Right atrium auricular region (tissue), 2 donors: ENCODE measurements around the gene MAGI1. TPM values are rescaled to one million over a fixed set of nuclear protein-coding genes. Genes with fewer than 3 reads are reported as not detected.
A peak's percentile ranks its signal among the peaks of the same experiment; 100 is the strongest.

Source experiments
- DNase-seq: peaks from one replicate; pipeline ENCODE4 v3.0.0-alpha.2; 2019; ENCODE audit warnings: low spot score
- H3K27ac ChIP-seq, 2 donors: fragments of 200-600 bp; sonication (generic); 1 replicate in 1 of 2; 2 replicates in 1 of 2; pipeline ENCODE4 v1.5.1; 2016 to 2019
- H3K27me3 ChIP-seq, 2 donors: fragments of 200-600 bp; sonication (generic); one replicate each; pipeline versions ENCODE4 v1.5.1 to v1.6.0; 2017 to 2019
- H3K36me3 ChIP-seq: fragments of 200-600 bp; sonication (generic); one replicate; pipeline ENCODE4 v1.5.1; 2016
- H3K4me1 ChIP-seq, 2 donors: fragments of 200-600 bp; sonication (generic); one replicate each; pipeline versions ENCODE4 v1.5.1 to v1.6.0; 2017 to 2019
- H3K4me3 ChIP-seq, 2 donors: fragments of 200-600 bp; sonication (generic); 1 replicate in 1 of 2; 2 replicates in 1 of 2; pipeline ENCODE4 v1.5.1; 2017 to 2019; ENCODE audit warnings: mild to moderate bottlenecking in 1 of 2, moderate library complexity in 1 of 2
- H3K9me3 ChIP-seq, 2 donors: fragments of 200-600 bp; sonication (generic); one replicate each; pipeline ENCODE4 v1.5.1; 2019
- total RNA-seq, 2 donors: library from RNA; depleted of rRNA; stranded (reverse); fragments of >200 nt; gene quantifications; one replicate each; pipeline ENCODE4 v1.1.0, GENCODE V29; 2016
- TF ChIP-seq, protein P1 (sequence below), 2 donors: fragments of 200-600 bp; sonication (generic); IDR thresholded peaks; one replicate each; pipeline ENCODE4 v1.5.1; 2019; ENCODE audit warnings: antibody characterized with exemption in 2 of 2

Gene MAGI1
- total RNA-seq, 2 donors from 2014 or later = 28.5 to 34.8 TPM

- no peak for DNase-seq
- Histone ChIP-seq H3K4me3 (no peak overlapping the region), H3K4me1 (peaks cover 0 to 12% of the 10 kb centered on the region in 2 donors), H3K27me3 (no peaks in the 10 kb centered on the region), H3K36me3 (no peaks in the 10 kb centered on the region), H3K9me3 (no peaks in the 10 kb centered on the region), H3K27ac (no peak overlapping the region)
- TF ChIP-seq, protein P1, sequence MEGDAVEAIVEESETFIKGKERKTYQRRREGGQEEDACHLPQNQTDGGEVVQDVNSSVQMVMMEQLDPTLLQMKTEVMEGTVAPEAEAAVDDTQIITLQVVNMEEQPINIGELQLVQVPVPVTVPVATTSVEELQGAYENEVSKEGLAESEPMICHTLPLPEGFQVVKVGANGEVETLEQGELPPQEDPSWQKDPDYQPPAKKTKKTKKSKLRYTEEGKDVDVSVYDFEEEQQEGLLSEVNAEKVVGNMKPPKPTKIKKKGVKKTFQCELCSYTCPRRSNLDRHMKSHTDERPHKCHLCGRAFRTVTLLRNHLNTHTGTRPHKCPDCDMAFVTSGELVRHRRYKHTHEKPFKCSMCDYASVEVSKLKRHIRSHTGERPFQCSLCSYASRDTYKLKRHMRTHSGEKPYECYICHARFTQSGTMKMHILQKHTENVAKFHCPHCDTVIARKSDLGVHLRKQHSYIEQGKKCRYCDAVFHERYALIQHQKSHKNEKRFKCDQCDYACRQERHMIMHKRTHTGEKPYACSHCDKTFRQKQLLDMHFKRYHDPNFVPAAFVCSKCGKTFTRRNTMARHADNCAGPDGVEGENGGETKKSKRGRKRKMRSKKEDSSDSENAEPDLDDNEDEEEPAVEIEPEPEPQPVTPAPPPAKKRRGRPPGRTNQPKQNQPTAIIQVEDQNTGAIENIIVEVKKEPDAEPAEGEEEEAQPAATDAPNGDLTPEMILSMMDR (IDR thresholded peaks at IDR 0.05) = no peak
Observed at GRCh38 chr3:65734792-65735191, 303.9 kb downstream of the MAGI1 start.

- H3K36me3 ChIP-seq = no peaks in the 10 kb centered on the region
- TF ChIP-seq, protein P1 (IDR thresholded peaks at IDR 0.05) = no peak
- H3K4me1 ChIP-seq = peaks cover 0 to 12% of the 10 kb centered on the region in 2 donors
- H3K27ac ChIP-seq = no peak overlapping the region
- no peaks in the 10 kb centered on the region for H3K9me3 ChIP-seq
- no peak overlapping the region for H3K4me3 ChIP-seq
- no peak for DNase-seq
- H3K27me3 ChIP-seq = no peaks in the 10 kb centered on the region
Observed at GRCh38 chr3:65734382-65734781, 304.3 kb downstream of the MAGI1 start.

DNA sequence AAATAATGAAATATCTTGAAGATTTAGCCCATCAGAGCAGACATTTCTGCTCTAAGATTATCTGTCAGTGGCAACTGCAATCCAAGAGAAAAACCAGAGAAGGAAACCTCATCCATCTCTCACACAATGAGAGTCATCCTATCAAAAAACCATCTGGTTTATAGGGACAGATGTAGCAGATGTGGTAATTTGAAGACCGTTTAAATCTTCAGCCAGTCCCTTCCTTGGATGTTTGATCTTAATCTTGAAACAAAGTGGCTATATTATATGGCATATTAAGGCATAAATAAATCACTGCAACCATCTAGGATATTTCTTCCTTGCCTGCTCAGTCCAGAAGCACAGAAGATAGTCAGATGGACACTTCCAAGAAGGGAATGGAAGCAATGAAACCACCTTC, 305.3 kb downstream of the MAGI1 start:
- no peak overlapping the region for H3K27ac ChIP-seq
- H3K36me3 ChIP-seq = no peaks in the 10 kb centered on the region
- no peak overlapping the region for H3K4me3 ChIP-seq
- no peaks in the 10 kb centered on the region for H3K27me3 ChIP-seq
- peaks cover 0 to 20% of the 10 kb centered on the region in 2 donors for H3K4me1 ChIP-seq
- H3K9me3 ChIP-seq = no peaks in the 10 kb centered on the region
- TF ChIP-seq, protein P1 (IDR thresholded peaks at IDR 0.05) = no peak
- no peak for DNase-seq

- TF ChIP-seq, protein P1 (IDR thresholded peaks at IDR 0.05) = peak; percentile 54 to 88
- H3K4me1 ChIP-seq = peaks cover 0 to 27% of the 10 kb centered on the region in 2 donors
- no peaks in the 10 kb centered on the region for H3K9me3 ChIP-seq
- DNase-seq = no peak
- H3K27ac ChIP-seq = no peak overlapping the region
- H3K27me3 ChIP-seq = no peaks in the 10 kb centered on the region
- no peak overlapping the region for H3K4me3 ChIP-seq
- H3K36me3 ChIP-seq = no peaks in the 10 kb centered on the region
Observed at GRCh38 chr3:65732051-65732935, 306.4 kb downstream of the MAGI1 start.

DNA sequence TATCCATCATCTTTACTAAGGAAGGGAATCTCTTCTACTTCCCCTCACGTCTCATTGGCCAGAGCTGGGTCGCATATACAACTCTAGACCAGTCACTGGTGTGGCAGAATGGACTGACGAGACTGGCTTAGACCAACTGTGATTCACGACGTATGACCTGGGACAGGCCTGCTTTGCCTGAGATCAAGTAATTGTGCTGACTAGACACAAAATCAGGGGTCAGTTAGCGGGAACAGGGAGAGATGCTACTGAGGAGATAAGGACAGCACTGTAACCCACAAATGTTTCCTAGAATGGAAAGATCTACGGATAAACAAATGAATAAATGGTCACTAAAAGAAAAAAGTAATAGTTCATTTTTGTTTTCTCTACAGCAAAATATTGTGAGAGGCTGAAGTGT, 308.3 kb downstream of the MAGI1 start:
- H3K4me1 ChIP-seq = peaks cover 0 to 27% of the 10 kb centered on the region in 2 donors
- H3K27ac ChIP-seq = no peak overlapping the region
- TF ChIP-seq, protein P1 (IDR thresholded peaks at IDR 0.05) = no peak
- H3K9me3 ChIP-seq = no peaks in the 10 kb centered on the region
- H3K36me3 ChIP-seq = no peaks in the 10 kb centered on the region
- H3K4me3 ChIP-seq = no peak overlapping the region
- no peak for DNase-seq
- H3K27me3 ChIP-seq = no peaks in the 10 kb centered on the region
